Liver (tissue), 9 donors: ENCODE measurements around the gene HNRNPA1. TPM values are rescaled to one million over a fixed set of nuclear protein-coding genes. Genes with fewer than 3 reads are reported as not detected.

Experiments
- DNase-seq: peaks from one replicate; pipeline ENCODE4 v3.0.0-alpha.2; 2017; ENCODE audit warnings: low spot score
- H3K27ac ChIP-seq, 2 donors: one replicate each; pipeline ENCODE4 v1.7.0; 2013; ENCODE audit warnings: inconsistent platforms in 2 of 2, low read length in 2 of 2, control low read depth in 1 of 2, low read depth in 1 of 2, mild to moderate bottlenecking in 1 of 2
- H3K27me3 ChIP-seq, 4 donors: one replicate each; pipeline versions ENCODE4 v1.6.1 to v1.7.0; 2013; ENCODE audit warnings: low read length in 3 of 4, inconsistent platforms in 1 of 4, mild to moderate bottlenecking in 1 of 4, moderate library complexity in 1 of 4; ENCODE audit not compliant: control insufficient read depth in 4 of 4, insufficient read depth in 4 of 4
- H3K36me3 ChIP-seq, 4 donors: one replicate each; pipeline versions ENCODE4 v1.6.1 to v1.7.0; 2013; ENCODE audit warnings: low read length in 3 of 4, mild to moderate bottlenecking in 3 of 4, low read depth in 1 of 4, moderate library complexity in 1 of 4; ENCODE audit not compliant: control insufficient read depth in 4 of 4, insufficient read depth in 3 of 4
- H3K4me1 ChIP-seq, 4 donors: one replicate each; pipeline versions ENCODE4 v1.6.1 to v1.7.0; 2013; ENCODE audit warnings: low read length in 3 of 4, mild to moderate bottlenecking in 3 of 4, moderate library complexity in 1 of 4; ENCODE audit not compliant: control insufficient read depth in 4 of 4, insufficient read depth in 4 of 4
- H3K4me3 ChIP-seq, 3 donors: one replicate each; pipeline versions ENCODE4 v1.6.1 to v1.7.0; 2013; ENCODE audit warnings: low read length in 3 of 3, control low read depth in 1 of 3, low read depth in 1 of 3, mild to moderate bottlenecking in 1 of 3
- H3K9ac ChIP-seq, 2 donors: one replicate each; pipeline ENCODE4 v1.7.0; 2013; ENCODE audit warnings: low read length in 2 of 2, mild to moderate bottlenecking in 2 of 2, moderate library complexity in 2 of 2, control low read depth in 1 of 2, low read depth in 1 of 2
- H3K9me3 ChIP-seq, 4 donors: one replicate each; pipeline versions ENCODE4 v1.6.1 to v1.7.0; 2013; ENCODE audit warnings: low read length in 3 of 4; ENCODE audit not compliant: control insufficient read depth in 4 of 4
- EGR1 ChIP-seq, 2 donors: IDR thresholded peaks; 2 replicates each; pipeline ENCODE4 v1.6.1; 2016 to 2018; ENCODE audit warnings: antibody characterized with exemption in 2 of 2, low read depth in 2 of 2
- FOXA1 ChIP-seq: IDR thresholded peaks from 2 replicates; pipeline ENCODE4 v1.6.1; 2016; ENCODE audit warnings: antibody characterized with exemption
- FOXA2 ChIP-seq: IDR thresholded peaks from 2 replicates; pipeline ENCODE4 v1.6.1; 2016; ENCODE audit warnings: antibody characterized with exemption
- GABPA ChIP-seq, 2 donors: IDR thresholded peaks in 1 of 2; conservative IDR thresholded peaks in 1 of 2; 2 replicates each; pipeline ENCODE4 v1.6.1; 2016; ENCODE audit warnings: antibody characterized with exemption in 2 of 2, mild to moderate bottlenecking in 1 of 2, moderate library complexity in 1 of 2
- HNF4A ChIP-seq, 2 donors: conservative IDR thresholded peaks; 2 replicates each; pipeline ENCODE4 v1.6.1; 2016; ENCODE audit warnings: antibody characterized with exemption in 2 of 2, mild to moderate bottlenecking in 2 of 2
- HNF4G ChIP-seq: IDR thresholded peaks from 2 replicates; pipeline ENCODE4 v1.6.1; 2016; ENCODE audit warnings: antibody characterized with exemption
- JUND ChIP-seq, 2 donors: IDR thresholded peaks; 2 replicates each; pipeline ENCODE4 v1.6.1; 2016; ENCODE audit warnings: antibody characterized with exemption in 2 of 2
- NR2F2 ChIP-seq: IDR thresholded peaks from 2 replicates; pipeline ENCODE4 v1.6.1; 2016; ENCODE audit warnings: antibody characterized with exemption
- RAD21 ChIP-seq, 2 donors: IDR thresholded peaks; 2 replicates each; pipeline ENCODE4 v1.6.1; 2016; ENCODE audit warnings: antibody characterized with exemption in 2 of 2, mild to moderate bottlenecking in 2 of 2
- RXRA ChIP-seq, 2 donors: IDR thresholded peaks; 2 replicates each; pipeline ENCODE4 v1.6.1; 2017 to 2018; ENCODE audit warnings: antibody characterized with exemption in 2 of 2, mild to moderate bottlenecking in 1 of 2
- SP1 ChIP-seq: IDR thresholded peaks from 2 replicates; pipeline ENCODE4 v1.6.1; 2018; ENCODE audit warnings: antibody characterized with exemption, mild to moderate bottlenecking
- TAF1 ChIP-seq: conservative IDR thresholded peaks from 2 replicates; pipeline ENCODE4 v1.6.1; 2016; ENCODE audit warnings: antibody characterized with exemption, mild to moderate bottlenecking
- YY1 ChIP-seq: IDR thresholded peaks from 2 replicates; pipeline ENCODE4 v1.6.1; 2016; ENCODE audit warnings: antibody characterized with exemption, mild to moderate bottlenecking
- WGBS: extraction: QIAGEN DNeasy Blood & Tissue Kit; methylation state at CpG from one replicate; pipeline ENCODE4 v1.1.7; 2013; 5-methylcytosine and 5-hydroxymethylcytosine counted together
- polyA plus RNA-seq, 2 donors: library from polyadenylated mRNA; stranded (reverse) in 1 of 2; unstranded in 1 of 2; fragments of 200-250 nt in 1 of 2; fragments of >200 nt in 1 of 2; fragmentation: Nextera tagmentation in 1 of 2; extraction: Ambion mirVana in 1 of 2; gene quantifications; one replicate each; pipeline versions ENCODE4 v1.2.1 to v1.2.3, GENCODE V29; 2013 to 2015
- total RNA-seq, 2 donors: library from RNA; depleted of rRNA; stranded (reverse); fragments of >200 nt; gene quantifications; one replicate each; pipeline ENCODE4 v1.2.3, GENCODE V29; 2014
- TF ChIP-seq, protein P1 (sequence below): IDR thresholded peaks from 2 replicates; pipeline ENCODE4 v1.6.1; 2016; ENCODE audit warnings: antibody characterized with exemption
- TF ChIP-seq, protein P2 (sequence below): IDR thresholded peaks from 2 replicates; pipeline ENCODE4 v1.6.1; 2016; ENCODE audit warnings: antibody characterized with exemption
- TF ChIP-seq, protein P3 (sequence below): fragments of 150-350 bp; IDR thresholded peaks from 2 replicates; pipeline ENCODE4 v1.5.1; 2017; ENCODE audit warnings: improper control_type of control experiment, low read depth, low read length; ENCODE audit not compliant: missing input control
- TF ChIP-seq, protein P4 (sequence below): IDR thresholded peaks from 2 replicates; pipeline ENCODE4 v1.6.1; 2016; ENCODE audit warnings: antibody characterized with exemption
- TF ChIP-seq, protein P5 (sequence below): IDR thresholded peaks from 2 replicates; pipeline ENCODE4 v1.6.1; 2016; ENCODE audit warnings: antibody characterized with exemption, mild to moderate bottlenecking
- donor health status: healthy.
- donor health status: healthy.
- donor health status: healthy.
- donor health status: healthy.
- donor health status: healthy.

HNRNPA1 gene
- total and polyA plus RNA-seq, 4 donors: 81.0 to 274 (median 205) TPM

DNA sequence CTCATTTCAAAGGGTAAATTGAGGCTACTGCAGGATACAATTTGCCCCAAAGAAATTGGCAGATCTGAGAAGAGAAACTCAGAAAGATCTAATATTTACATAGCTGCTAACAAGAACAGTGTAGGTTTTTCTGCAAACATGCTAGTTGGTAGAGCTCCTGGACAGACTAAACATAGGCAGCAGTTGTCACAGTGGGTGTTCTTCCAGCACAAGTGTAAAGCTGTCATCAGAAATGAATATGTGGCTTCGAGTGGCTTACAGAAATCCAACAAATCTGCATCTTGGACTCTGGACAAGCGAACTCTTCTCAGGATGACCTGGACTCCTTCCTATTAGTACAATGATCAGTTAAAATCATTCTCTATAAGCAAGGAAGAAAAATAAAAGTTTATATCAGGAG is 6.5 kb upstream of the HNRNPA1 start:
- H3K9ac ChIP-seq: no peak overlapping the region
- no peaks in the 10 kb centered on the region for H3K9me3 ChIP-seq
- no peak overlapping the region for H3K27ac ChIP-seq
- H3K4me3 ChIP-seq: no peak overlapping the region
- H3K4me1 ChIP-seq: peaks cover 0 to 10% (median 10%) of the 10 kb centered on the region in 4 donors
- H3K36me3 ChIP-seq: no peaks in the 10 kb centered on the region
- no peak for DNase-seq
- H3K27me3 ChIP-seq: no peaks in the 10 kb centered on the region
- TF ChIP-seq YY1: no peak
- no peak for TF ChIP-seq EGR1 (IDR thresholded peaks at IDR 0.05; ENCODE audit: low read depth in 2 of 2)
- TF ChIP-seq, protein P1, sequence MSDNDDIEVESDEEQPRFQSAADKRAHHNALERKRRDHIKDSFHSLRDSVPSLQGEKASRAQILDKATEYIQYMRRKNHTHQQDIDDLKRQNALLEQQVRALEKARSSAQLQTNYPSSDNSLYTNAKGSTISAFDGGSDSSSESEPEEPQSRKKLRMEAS: no peak
- TF ChIP-seq, protein P2, sequence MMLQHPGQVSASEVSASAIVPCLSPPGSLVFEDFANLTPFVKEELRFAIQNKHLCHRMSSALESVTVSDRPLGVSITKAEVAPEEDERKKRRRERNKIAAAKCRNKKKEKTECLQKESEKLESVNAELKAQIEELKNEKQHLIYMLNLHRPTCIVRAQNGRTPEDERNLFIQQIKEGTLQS: no peak
- no peak for TF ChIP-seq HNF4A (conservative IDR thresholded peaks at IDR 0.05)
- TF ChIP-seq SP1: no peak
- TF ChIP-seq RXRA (IDR thresholded peaks at IDR 0.05): no peak
- no peak for TF ChIP-seq FOXA2
- no peak for TF ChIP-seq JUND (IDR thresholded peaks at IDR 0.05)
- TF ChIP-seq NR2F2: no peak
- TF ChIP-seq, protein P3, sequence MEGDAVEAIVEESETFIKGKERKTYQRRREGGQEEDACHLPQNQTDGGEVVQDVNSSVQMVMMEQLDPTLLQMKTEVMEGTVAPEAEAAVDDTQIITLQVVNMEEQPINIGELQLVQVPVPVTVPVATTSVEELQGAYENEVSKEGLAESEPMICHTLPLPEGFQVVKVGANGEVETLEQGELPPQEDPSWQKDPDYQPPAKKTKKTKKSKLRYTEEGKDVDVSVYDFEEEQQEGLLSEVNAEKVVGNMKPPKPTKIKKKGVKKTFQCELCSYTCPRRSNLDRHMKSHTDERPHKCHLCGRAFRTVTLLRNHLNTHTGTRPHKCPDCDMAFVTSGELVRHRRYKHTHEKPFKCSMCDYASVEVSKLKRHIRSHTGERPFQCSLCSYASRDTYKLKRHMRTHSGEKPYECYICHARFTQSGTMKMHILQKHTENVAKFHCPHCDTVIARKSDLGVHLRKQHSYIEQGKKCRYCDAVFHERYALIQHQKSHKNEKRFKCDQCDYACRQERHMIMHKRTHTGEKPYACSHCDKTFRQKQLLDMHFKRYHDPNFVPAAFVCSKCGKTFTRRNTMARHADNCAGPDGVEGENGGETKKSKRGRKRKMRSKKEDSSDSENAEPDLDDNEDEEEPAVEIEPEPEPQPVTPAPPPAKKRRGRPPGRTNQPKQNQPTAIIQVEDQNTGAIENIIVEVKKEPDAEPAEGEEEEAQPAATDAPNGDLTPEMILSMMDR: no peak
- TF ChIP-seq, protein P4, sequence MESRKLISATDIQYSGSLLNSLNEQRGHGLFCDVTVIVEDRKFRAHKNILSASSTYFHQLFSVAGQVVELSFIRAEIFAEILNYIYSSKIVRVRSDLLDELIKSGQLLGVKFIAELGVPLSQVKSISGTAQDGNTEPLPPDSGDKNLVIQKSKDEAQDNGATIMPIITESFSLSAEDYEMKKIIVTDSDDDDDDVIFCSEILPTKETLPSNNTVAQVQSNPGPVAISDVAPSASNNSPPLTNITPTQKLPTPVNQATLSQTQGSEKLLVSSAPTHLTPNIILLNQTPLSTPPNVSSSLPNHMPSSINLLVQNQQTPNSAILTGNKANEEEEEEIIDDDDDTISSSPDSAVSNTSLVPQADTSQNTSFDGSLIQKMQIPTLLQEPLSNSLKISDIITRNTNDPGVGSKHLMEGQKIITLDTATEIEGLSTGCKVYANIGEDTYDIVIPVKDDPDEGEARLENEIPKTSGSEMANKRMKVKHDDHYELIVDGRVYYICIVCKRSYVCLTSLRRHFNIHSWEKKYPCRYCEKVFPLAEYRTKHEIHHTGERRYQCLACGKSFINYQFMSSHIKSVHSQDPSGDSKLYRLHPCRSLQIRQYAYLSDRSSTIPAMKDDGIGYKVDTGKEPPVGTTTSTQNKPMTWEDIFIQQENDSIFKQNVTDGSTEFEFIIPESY: no peak
- TF ChIP-seq GABPA (IDR thresholded peaks at IDR 0.05 in 1 of 2, conservative IDR thresholded peaks at IDR 0.05 in 1 of 2): no peak
- TF ChIP-seq RAD21 (IDR thresholded peaks at IDR 0.05): no peak
- TF ChIP-seq TAF1: no peak
- TF ChIP-seq, protein P5, sequence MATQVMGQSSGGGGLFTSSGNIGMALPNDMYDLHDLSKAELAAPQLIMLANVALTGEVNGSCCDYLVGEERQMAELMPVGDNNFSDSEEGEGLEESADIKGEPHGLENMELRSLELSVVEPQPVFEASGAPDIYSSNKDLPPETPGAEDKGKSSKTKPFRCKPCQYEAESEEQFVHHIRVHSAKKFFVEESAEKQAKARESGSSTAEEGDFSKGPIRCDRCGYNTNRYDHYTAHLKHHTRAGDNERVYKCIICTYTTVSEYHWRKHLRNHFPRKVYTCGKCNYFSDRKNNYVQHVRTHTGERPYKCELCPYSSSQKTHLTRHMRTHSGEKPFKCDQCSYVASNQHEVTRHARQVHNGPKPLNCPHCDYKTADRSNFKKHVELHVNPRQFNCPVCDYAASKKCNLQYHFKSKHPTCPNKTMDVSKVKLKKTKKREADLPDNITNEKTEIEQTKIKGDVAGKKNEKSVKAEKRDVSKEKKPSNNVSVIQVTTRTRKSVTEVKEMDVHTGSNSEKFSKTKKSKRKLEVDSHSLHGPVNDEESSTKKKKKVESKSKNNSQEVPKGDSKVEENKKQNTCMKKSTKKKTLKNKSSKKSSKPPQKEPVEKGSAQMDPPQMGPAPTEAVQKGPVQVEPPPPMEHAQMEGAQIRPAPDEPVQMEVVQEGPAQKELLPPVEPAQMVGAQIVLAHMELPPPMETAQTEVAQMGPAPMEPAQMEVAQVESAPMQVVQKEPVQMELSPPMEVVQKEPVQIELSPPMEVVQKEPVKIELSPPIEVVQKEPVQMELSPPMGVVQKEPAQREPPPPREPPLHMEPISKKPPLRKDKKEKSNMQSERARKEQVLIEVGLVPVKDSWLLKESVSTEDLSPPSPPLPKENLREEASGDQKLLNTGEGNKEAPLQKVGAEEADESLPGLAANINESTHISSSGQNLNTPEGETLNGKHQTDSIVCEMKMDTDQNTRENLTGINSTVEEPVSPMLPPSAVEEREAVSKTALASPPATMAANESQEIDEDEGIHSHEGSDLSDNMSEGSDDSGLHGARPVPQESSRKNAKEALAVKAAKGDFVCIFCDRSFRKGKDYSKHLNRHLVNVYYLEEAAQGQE: no peak
- TF ChIP-seq HNF4G: no peak
- TF ChIP-seq FOXA1: no peak
- 84% methylated on average over 2 of the region's 2 CpGs for WGBS
